ENCODE results near the gene LARP6. TPM values are rescaled to one million over a fixed set of nuclear protein-coding genes. Genes with fewer than 3 reads are reported as not detected.

The LARP6 gene
- total RNA-seq, 1 experiment from 2014 or later, result 66.3 TPM

GRCh38 chr15:70786996-70787395, 67.0 kb downstream of the LARP6 start:
- Histone ChIP-seq H3K4me1 (ENCODE audit: control insufficient read depth, insufficient read depth, low read length) (peaks cover 72% of the 10 kb centered on the region), H3K36me3 (ENCODE audit: control insufficient read depth, insufficient read depth, low read length) (no peaks in the 10 kb centered on the region), H3K27ac (ENCODE audit: low read length) (peak overlapping the region; percentile 100), H3K4me3 (ENCODE audit: low read depth in 2 of 2, low read length in 2 of 2) (no peak overlapping the region), H3K27me3 (ENCODE audit: control insufficient read depth, insufficient read depth, low read length) (no peaks in the 10 kb centered on the region), H3K9me3 (ENCODE audit: control insufficient read depth, insufficient read depth, low read depth, low read length) (no peaks in the 10 kb centered on the region)
- TF ChIP-seq SIN3A (IDR thresholded peaks at IDR 0.05; ENCODE audit: borderline replicate concordance, insufficient read depth, low read depth, low read length) (no peak), TCF7L2 (IDR thresholded peaks at IDR 0.05; ENCODE audit: low read depth, low read length) (no peak), CTCF (IDR thresholded peaks at IDR 0.05) (no peak), POLR2AphosphoS5 (IDR thresholded peaks at IDR 0.05; ENCODE audit: low read depth, low read length) (no peak)
- TF ChIP-seq, protein P1, sequence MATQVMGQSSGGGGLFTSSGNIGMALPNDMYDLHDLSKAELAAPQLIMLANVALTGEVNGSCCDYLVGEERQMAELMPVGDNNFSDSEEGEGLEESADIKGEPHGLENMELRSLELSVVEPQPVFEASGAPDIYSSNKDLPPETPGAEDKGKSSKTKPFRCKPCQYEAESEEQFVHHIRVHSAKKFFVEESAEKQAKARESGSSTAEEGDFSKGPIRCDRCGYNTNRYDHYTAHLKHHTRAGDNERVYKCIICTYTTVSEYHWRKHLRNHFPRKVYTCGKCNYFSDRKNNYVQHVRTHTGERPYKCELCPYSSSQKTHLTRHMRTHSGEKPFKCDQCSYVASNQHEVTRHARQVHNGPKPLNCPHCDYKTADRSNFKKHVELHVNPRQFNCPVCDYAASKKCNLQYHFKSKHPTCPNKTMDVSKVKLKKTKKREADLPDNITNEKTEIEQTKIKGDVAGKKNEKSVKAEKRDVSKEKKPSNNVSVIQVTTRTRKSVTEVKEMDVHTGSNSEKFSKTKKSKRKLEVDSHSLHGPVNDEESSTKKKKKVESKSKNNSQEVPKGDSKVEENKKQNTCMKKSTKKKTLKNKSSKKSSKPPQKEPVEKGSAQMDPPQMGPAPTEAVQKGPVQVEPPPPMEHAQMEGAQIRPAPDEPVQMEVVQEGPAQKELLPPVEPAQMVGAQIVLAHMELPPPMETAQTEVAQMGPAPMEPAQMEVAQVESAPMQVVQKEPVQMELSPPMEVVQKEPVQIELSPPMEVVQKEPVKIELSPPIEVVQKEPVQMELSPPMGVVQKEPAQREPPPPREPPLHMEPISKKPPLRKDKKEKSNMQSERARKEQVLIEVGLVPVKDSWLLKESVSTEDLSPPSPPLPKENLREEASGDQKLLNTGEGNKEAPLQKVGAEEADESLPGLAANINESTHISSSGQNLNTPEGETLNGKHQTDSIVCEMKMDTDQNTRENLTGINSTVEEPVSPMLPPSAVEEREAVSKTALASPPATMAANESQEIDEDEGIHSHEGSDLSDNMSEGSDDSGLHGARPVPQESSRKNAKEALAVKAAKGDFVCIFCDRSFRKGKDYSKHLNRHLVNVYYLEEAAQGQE (IDR thresholded peaks at IDR 0.05; ENCODE audit: insufficient read depth in 1 of 2, low read depth in 2 of 2, low read length in 1 of 2), result no peak
- DNase-seq (ENCODE audit: low read depth, low spot score), result no peak
- in situ Hi-C loops (cut with HindIII; ENCODE audit: low pct_unique_long_range_greater_than_20kb, low sequenced_read_pairs), result no loop called here
- intact Hi-C loops (cut with micrococcal nuclease; ENCODE audit: unreplicated experiment), result no loop called here
- POLR2A ChIA-PET, result interaction anchor here (0.7 kb wide), 1 partner anchor 9 kb away, joined by 10 read pairs; no protein-coding TSS in a partner anchor
- CTCF ChIA-PET, result no interaction called here
- no TSS peak for BruUV-seq (replicated peaks)
- no peak for ATAC-seq

DNA sequence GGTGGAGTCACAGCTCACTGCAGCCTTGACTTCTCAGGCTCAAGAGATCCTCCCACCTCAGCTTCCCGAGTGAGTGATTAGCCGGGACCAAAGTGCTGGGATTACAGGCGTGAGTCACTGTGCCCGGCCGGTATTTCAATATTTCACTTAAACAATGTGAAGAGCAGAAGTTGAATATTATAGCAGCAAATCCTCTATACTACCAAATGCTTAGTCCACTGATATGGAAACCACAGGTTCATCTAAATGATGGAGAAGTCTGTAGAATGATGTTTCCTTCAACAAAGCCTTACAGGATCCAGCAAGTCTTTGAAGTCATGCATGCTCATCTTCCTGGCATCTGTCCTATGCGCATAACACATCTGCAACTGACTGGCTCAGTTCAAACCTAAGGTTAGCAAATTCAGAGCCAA, 70.3 kb downstream of the LARP6 start:
- TF ChIP-seq POLR2AphosphoS5 (IDR thresholded peaks at IDR 0.05; ENCODE audit: low read depth, low read length), result no peak
- no peak for TF ChIP-seq CTCF (IDR thresholded peaks at IDR 0.05)
- TF ChIP-seq, protein P1 (IDR thresholded peaks at IDR 0.05; ENCODE audit: insufficient read depth in 1 of 2, low read depth in 2 of 2, low read length in 1 of 2), result no peak
- TF ChIP-seq TCF7L2 (IDR thresholded peaks at IDR 0.05; ENCODE audit: low read depth, low read length), result peak; percentile 90
- no peak for TF ChIP-seq SIN3A (IDR thresholded peaks at IDR 0.05; ENCODE audit: borderline replicate concordance, insufficient read depth, low read depth, low read length)
- H3K4me1 ChIP-seq (ENCODE audit: control insufficient read depth, insufficient read depth, low read length), result peaks cover 50% of the 10 kb centered on the region
- in situ Hi-C loops (cut with HindIII; ENCODE audit: low pct_unique_long_range_greater_than_20kb, low sequenced_read_pairs), result no loop called here
- no peaks in the 10 kb centered on the region for H3K36me3 ChIP-seq (ENCODE audit: control insufficient read depth, insufficient read depth, low read length)
- H3K27ac ChIP-seq (ENCODE audit: low read length), result peak overlapping the region; percentile 84
- peak; percentile 66 for ATAC-seq
- 0 out of 4 replicates have a peak overlapping the region, but pooled peaks of 1 of the 2 experiments have one; percentile 9 for H3K4me3 ChIP-seq (ENCODE audit: low read depth in 2 of 2, low read length in 2 of 2)
- ChIA-PET CTCF (no interaction called here), POLR2A (interaction anchor here (1.2 kb wide), 1 partner anchor 20 kb away, joined by 3 read pairs; the partner anchor contains the start of gene UACA)
- no TSS peak for BruUV-seq (replicated peaks)
- DNase-seq (ENCODE audit: low read depth, low spot score), result no peak
- H3K9me3 ChIP-seq (ENCODE audit: control insufficient read depth, insufficient read depth, low read depth, low read length), result no peaks in the 10 kb centered on the region
- no peaks in the 10 kb centered on the region for H3K27me3 ChIP-seq (ENCODE audit: control insufficient read depth, insufficient read depth, low read length)
- intact Hi-C loops (cut with micrococcal nuclease; ENCODE audit: unreplicated experiment), result no loop called here
